ENCODE data around the gene RER1. TPM values are rescaled to one million over a fixed set of nuclear protein-coding genes. Genes with fewer than 3 reads are reported as not detected.

Gene RER1
- total and polyA plus RNA-seq, 4 donors = 48.8 to 118 (median 89.8) TPM

- no peak overlapping the region for H3K27ac ChIP-seq (ENCODE audit: low read depth, low read length)
- no peak overlapping the region for H3K4me3 ChIP-seq (ENCODE audit: low read depth, low read length)
- no peaks in the 10 kb centered on the region for H3K9me3 ChIP-seq (ENCODE audit: control insufficient read depth, insufficient read depth, low read length)
- no peaks in the 10 kb centered on the region for H3K4me1 ChIP-seq (ENCODE audit: control insufficient read depth, insufficient read depth, low read length)
- peaks cover 99% of the 10 kb centered on the region for H3K36me3 ChIP-seq (ENCODE audit: control insufficient read depth, insufficient read depth, low read length)
- DNase-seq (ENCODE audit: low read depth in 4 of 6, low spot score in 6 of 6) = no peak
- 87% methylated on average over 21 of the region's 22 CpGs for WGBS (ENCODE audit: insufficient coverage)
- H3K27me3 ChIP-seq (ENCODE audit: control insufficient read depth, insufficient read depth, low read length) = no peaks in the 10 kb centered on the region
These were observed 8.4 kb downstream of the RER1 start for GRCh38 chr1:2399890-2400575.

GRCh38 chr1:2400576-2400909, 8.9 kb downstream of the RER1 start:
- no peaks in the 10 kb centered on the region for H3K4me1 ChIP-seq (ENCODE audit: control insufficient read depth, insufficient read depth, low read length)
- H3K9me3 ChIP-seq (ENCODE audit: control insufficient read depth, insufficient read depth, low read length) = no peaks in the 10 kb centered on the region
- DNase-seq (ENCODE audit: low read depth in 4 of 6, low spot score in 6 of 6) = no peak
- H3K4me3 ChIP-seq (ENCODE audit: low read depth, low read length) = no peak overlapping the region
- H3K27ac ChIP-seq (ENCODE audit: low read depth, low read length) = no peak overlapping the region
- WGBS (ENCODE audit: insufficient coverage) = 89% methylated on average over 10 of the region's 10 CpGs
- peaks cover 99% of the 10 kb centered on the region for H3K36me3 ChIP-seq (ENCODE audit: control insufficient read depth, insufficient read depth, low read length)
- no peaks in the 10 kb centered on the region for H3K27me3 ChIP-seq (ENCODE audit: control insufficient read depth, insufficient read depth, low read length)

- H3K9me3 ChIP-seq (ENCODE audit: control insufficient read depth, insufficient read depth, low read length) = no peaks in the 10 kb centered on the region
- DNase-seq (ENCODE audit: low read depth in 4 of 6, low spot score in 6 of 6) = no peak
- WGBS (ENCODE audit: insufficient coverage) = 74% methylated on average over 3 of the region's 14 CpGs
- H3K27me3 ChIP-seq (ENCODE audit: control insufficient read depth, insufficient read depth, low read length) = no peaks in the 10 kb centered on the region
- H3K36me3 ChIP-seq (ENCODE audit: control insufficient read depth, insufficient read depth, low read length) = peaks cover 100% of the 10 kb centered on the region
- H3K27ac ChIP-seq (ENCODE audit: low read depth, low read length) = no peak overlapping the region
- no peaks in the 10 kb centered on the region for H3K4me1 ChIP-seq (ENCODE audit: control insufficient read depth, insufficient read depth, low read length)
- H3K4me3 ChIP-seq (ENCODE audit: low read depth, low read length) = no peak overlapping the region
These were observed 9.5 kb downstream of the RER1 start for GRCh38 chr1:2400950-2401649.

GRCh38 chr1:2402420-2402819, 10.8 kb downstream of the RER1 start:
- Histone ChIP-seq H3K27me3 (ENCODE audit: control insufficient read depth, insufficient read depth, low read length) (no peaks in the 10 kb centered on the region), H3K9me3 (ENCODE audit: control insufficient read depth, insufficient read depth, low read length) (no peaks in the 10 kb centered on the region), H3K27ac (ENCODE audit: low read depth, low read length) (no peak overlapping the region), H3K4me3 (ENCODE audit: low read depth, low read length) (no peak overlapping the region), H3K4me1 (ENCODE audit: control insufficient read depth, insufficient read depth, low read length) (no peaks in the 10 kb centered on the region), H3K36me3 (ENCODE audit: control insufficient read depth, insufficient read depth, low read length) (peaks cover 100% of the 10 kb centered on the region)
- 98% methylated on average over 13 of the region's 23 CpGs for WGBS (ENCODE audit: insufficient coverage)
- no peak for DNase-seq (ENCODE audit: low read depth in 4 of 6, low spot score in 6 of 6)

GRCh38 chr1:2403273-2403672, 11.6 kb downstream of the RER1 start:
- Histone ChIP-seq H3K36me3 (ENCODE audit: control insufficient read depth, insufficient read depth, low read length) (peaks cover 100% of the 10 kb centered on the region), H3K27me3 (ENCODE audit: control insufficient read depth, insufficient read depth, low read length) (no peaks in the 10 kb centered on the region), H3K9me3 (ENCODE audit: control insufficient read depth, insufficient read depth, low read length) (no peaks in the 10 kb centered on the region), H3K27ac (ENCODE audit: low read depth, low read length) (no peak overlapping the region), H3K4me3 (ENCODE audit: low read depth, low read length) (no peak overlapping the region), H3K4me1 (ENCODE audit: control insufficient read depth, insufficient read depth, low read length) (no peaks in the 10 kb centered on the region)
- WGBS (ENCODE audit: insufficient coverage) = 87% methylated on average over 10 of the region's 19 CpGs
- no peak for DNase-seq (ENCODE audit: low read depth in 4 of 6, low spot score in 6 of 6)

- H3K4me1 ChIP-seq (ENCODE audit: control insufficient read depth, insufficient read depth, low read length) = no peaks in the 10 kb centered on the region
- no peaks in the 10 kb centered on the region for H3K9me3 ChIP-seq (ENCODE audit: control insufficient read depth, insufficient read depth, low read length)
- no peak overlapping the region for H3K27ac ChIP-seq (ENCODE audit: low read depth, low read length)
- H3K27me3 ChIP-seq (ENCODE audit: control insufficient read depth, insufficient read depth, low read length) = no peaks in the 10 kb centered on the region
- WGBS (ENCODE audit: insufficient coverage) = 88% methylated on average over 29 of the region's 29 CpGs
- H3K4me3 ChIP-seq (ENCODE audit: low read depth, low read length) = no peak overlapping the region
- DNase-seq (ENCODE audit: low read depth in 4 of 6, low spot score in 6 of 6) = no peak
- H3K36me3 ChIP-seq (ENCODE audit: control insufficient read depth, insufficient read depth, low read length) = peaks cover 100% of the 10 kb centered on the region
These were observed 12.7 kb downstream of the RER1 start for GRCh38 chr1:2404142-2404889.

- no peak for DNase-seq (ENCODE audit: low read depth in 4 of 6, low spot score in 6 of 6)
- peaks cover 100% of the 10 kb centered on the region for H3K36me3 ChIP-seq (ENCODE audit: control insufficient read depth, insufficient read depth, low read length)
- no peak overlapping the region for H3K4me3 ChIP-seq (ENCODE audit: low read depth, low read length)
- no peak overlapping the region for H3K27ac ChIP-seq (ENCODE audit: low read depth, low read length)
- no peaks in the 10 kb centered on the region for H3K27me3 ChIP-seq (ENCODE audit: control insufficient read depth, insufficient read depth, low read length)
- WGBS (ENCODE audit: insufficient coverage) = 79% methylated on average over 19 of the region's 24 CpGs
- H3K9me3 ChIP-seq (ENCODE audit: control insufficient read depth, insufficient read depth, low read length) = no peaks in the 10 kb centered on the region
- H3K4me1 ChIP-seq (ENCODE audit: control insufficient read depth, insufficient read depth, low read length) = no peaks in the 10 kb centered on the region
These were observed 13.4 kb downstream of the RER1 start for GRCh38 chr1:2404890-2405511.

GRCh38 chr1:2405588-2406295, 14.1 kb downstream of the RER1 start:
- Histone ChIP-seq H3K27me3 (ENCODE audit: control insufficient read depth, insufficient read depth, low read length) (no peaks in the 10 kb centered on the region), H3K4me1 (ENCODE audit: control insufficient read depth, insufficient read depth, low read length) (peaks cover 4% of the 10 kb centered on the region), H3K27ac (ENCODE audit: low read depth, low read length) (no peak overlapping the region), H3K9me3 (ENCODE audit: control insufficient read depth, insufficient read depth, low read length) (no peaks in the 10 kb centered on the region), H3K4me3 (ENCODE audit: low read depth, low read length) (no peak overlapping the region), H3K36me3 (ENCODE audit: control insufficient read depth, insufficient read depth, low read length) (peaks cover 97% of the 10 kb centered on the region)
- DNase-seq (ENCODE audit: low read depth in 4 of 6, low spot score in 6 of 6) = no peak
- 82% methylated on average over 20 of the region's 28 CpGs for WGBS (ENCODE audit: insufficient coverage)

- Histone ChIP-seq H3K36me3 (ENCODE audit: control insufficient read depth, insufficient read depth, low read length) (peaks cover 89% of the 10 kb centered on the region), H3K4me3 (ENCODE audit: low read depth, low read length) (no peak overlapping the region), H3K27ac (ENCODE audit: low read depth, low read length) (no peak overlapping the region), H3K27me3 (ENCODE audit: control insufficient read depth, insufficient read depth, low read length) (no peaks in the 10 kb centered on the region), H3K9me3 (ENCODE audit: control insufficient read depth, insufficient read depth, low read length) (no peaks in the 10 kb centered on the region), H3K4me1 (ENCODE audit: control insufficient read depth, insufficient read depth, low read length) (peaks cover 5% of the 10 kb centered on the region)
- WGBS (ENCODE audit: insufficient coverage) = 78% methylated on average over 26 of the region's 26 CpGs
- no peak for DNase-seq (ENCODE audit: low read depth in 4 of 6, low spot score in 6 of 6)
These were observed 14.9 kb downstream of the RER1 start for GRCh38 chr1:2406451-2407041.

Data from spinal cord (tissue), 10 donors.